HEK293T (cell line): ENCODE results near the gene KRTAP6-2.

Experiments used
- ARNT ChIP-seq: fragments of 450-650 bp; IDR thresholded peaks from 2 replicates; pipeline ENCODE4 v1.6.1; 2017; ENCODE audit warnings: mild to moderate bottlenecking
- NFRKB ChIP-seq: fragments of 450-650 bp; IDR thresholded peaks from 2 replicates; pipeline ENCODE4 v1.6.1; 2016; ENCODE audit warnings: mild to moderate bottlenecking, moderate library complexity

- no peak for TF ChIP-seq ARNT
- no peak for TF ChIP-seq NFRKB
These were observed 19.4 kb downstream of the KRTAP6-2 start for GRCh38 chr21:30579346-30579745.
